GM23338 (cell line): Measurements from ENCODE around the gene PTK6. TPM values are rescaled to one million over a fixed set of nuclear protein-coding genes. Genes with fewer than 3 reads are reported as not detected.

Experiments
- ATAC-seq: fragments of 200-7000 bp; cut with Tn5 transposase; 3 replicates; pipeline ENCODE4 v1.9.1; 2020
- DNase-seq: peaks from one replicate; pipeline ENCODE4 v3.0.0-alpha.2; 2015; ENCODE audit warnings: low spot score
- H2AFZ ChIP-seq: fragments of 200-600 bp; sonication (generic); 2 replicates; pipeline ENCODE4 v1.8.0; 2016; ENCODE audit warnings: antibody characterized with exemption, mild to moderate bottlenecking, moderate library complexity
- H3F3A ChIP-seq: fragments of 200-600 bp; sonication (generic); replicated peaks from 2 replicates; pipeline ENCODE4 v1.8.0; 2017; ENCODE audit warnings: antibody characterized with exemption, mixed run types, low read depth
- H3K27ac ChIP-seq: fragments of 200-600 bp; sonication (generic); 2 replicates; pipeline ENCODE4 v1.6.1; 2016; ENCODE audit warnings: low read depth
- H3K27me3 ChIP-seq: fragments of 200-600 bp; sonication (generic); 2 replicates; pipeline ENCODE4 v1.8.0; 2016; ENCODE audit warnings: mild to moderate bottlenecking, mixed run types, moderate library complexity; ENCODE audit not compliant: insufficient read depth
- H3K36me3 ChIP-seq: fragments of 200-600 bp; sonication (generic); 2 replicates; pipeline ENCODE4 v1.8.0; 2016; ENCODE audit warnings: mild to moderate bottlenecking; ENCODE audit not compliant: insufficient read depth
- H3K4me1 ChIP-seq: fragments of 200-600 bp; sonication (generic); 2 replicates; pipeline ENCODE4 v1.8.0; 2016; ENCODE audit warnings: mild to moderate bottlenecking, moderate library complexity; ENCODE audit not compliant: insufficient read depth
- H3K4me2 ChIP-seq: fragments of 200-600 bp; sonication (generic); 2 replicates; pipeline ENCODE4 v1.7.1; 2017; ENCODE audit warnings: mixed run types
- H3K4me3 ChIP-seq: fragments of 200-600 bp; sonication (generic); 2 replicates; pipeline ENCODE4 v1.6.1; 2016; ENCODE audit warnings: mixed run types
- H3K79me2 ChIP-seq: fragments of 200-600 bp; sonication (generic); replicated peaks from 2 replicates; pipeline ENCODE4 v1.8.0; 2017; ENCODE audit warnings: mild to moderate bottlenecking; ENCODE audit not compliant: insufficient read depth
- H3K9me2 ChIP-seq: fragments of 200-600 bp; sonication (generic); 2 replicates; pipeline ENCODE4 v1.8.0; 2017; ENCODE audit not compliant: insufficient read depth
- H4K20me1 ChIP-seq: fragments of 200-600 bp; sonication (generic); replicated peaks from 2 replicates; pipeline ENCODE4 v1.8.0; 2017; ENCODE audit warnings: mild to moderate bottlenecking; ENCODE audit not compliant: insufficient read depth
- H3K27ac Mint-ChIP-seq: 2 replicates; pipeline ENCODE4 v1.8.0; 2020; ENCODE audit warnings: inconsistent platforms, mild to moderate bottlenecking, moderate library complexity, mixed read lengths
- H3K27me3 Mint-ChIP-seq: 3 replicates; pipeline ENCODE4 v1.8.0; 2022; ENCODE audit warnings: low read depth, mild to moderate bottlenecking, moderate library complexity, mixed read lengths, inconsistent platforms; ENCODE audit not compliant: insufficient read depth, poor library complexity
- H3K36me3 Mint-ChIP-seq: 3 replicates; pipeline ENCODE4 v1.8.0; 2021; ENCODE audit warnings: low read depth, mild to moderate bottlenecking, inconsistent platforms, moderate library complexity, mixed read lengths
- H3K4me1 Mint-ChIP-seq: 3 replicates; pipeline ENCODE4 v1.8.0; 2020; ENCODE audit warnings: mild to moderate bottlenecking, inconsistent platforms, mixed read lengths
- H3K4me3 Mint-ChIP-seq: 3 replicates; pipeline ENCODE4 v1.8.0; 2021; ENCODE audit warnings: moderate library complexity, mild to moderate bottlenecking, inconsistent platforms, mixed read lengths
- H3K9me3 Mint-ChIP-seq: 3 replicates; pipeline ENCODE4 v1.8.0; 2020; ENCODE audit warnings: moderate library complexity, mild to moderate bottlenecking, inconsistent platforms, mixed read lengths
- CREB1 ChIP-seq: fragments of 250-450 bp; sonication (Bioruptor Pico); IDR thresholded peaks from 2 replicates; pipeline ENCODE4 v1.5.0; 2020; ENCODE audit warnings: low read depth, mild to moderate bottlenecking, moderate library complexity
- EZH2 ChIP-seq: fragments of 200-600 bp; sonication (generic); IDR thresholded peaks from one replicate; pipeline ENCODE4 v1.8.0; 2017; ENCODE audit warnings: antibody characterized with exemption, mild to moderate bottlenecking, low read depth; ENCODE audit not compliant: unreplicated experiment
- EZH2phosphoT487 ChIP-seq: fragments of 200-600 bp; sonication (generic); IDR thresholded peaks from one replicate; pipeline ENCODE4 v1.8.1; 2018; ENCODE audit warnings: antibody characterized with exemption; ENCODE audit not compliant: unreplicated experiment
- JUNB ChIP-seq: IDR thresholded peaks from one replicate; pipeline ENCODE4 v1.6.1; 2016; ENCODE audit warnings: antibody characterized with exemption; ENCODE audit not compliant: unreplicated experiment
- NANOG ChIP-seq: IDR thresholded peaks from 2 replicates; pipeline ENCODE4 v1.6.1; 2016; ENCODE audit warnings: antibody characterized with exemption, borderline replicate concordance
- POLR2AphosphoS5 ChIP-seq: IDR thresholded peaks from 2 replicates; pipeline ENCODE4 v1.6.1; 2016; ENCODE audit warnings: antibody characterized with exemption, low read depth
- STAT1 ChIP-seq: IDR thresholded peaks from one replicate; pipeline ENCODE4 v1.6.1; 2016; ENCODE audit warnings: antibody characterized with exemption; ENCODE audit not compliant: unreplicated experiment
- ZNF114 ChIP-seq: fragments of 250-450 bp; sonication (Bioruptor Pico); IDR thresholded peaks from 2 replicates; pipeline ENCODE4 v1.5.0; 2020; ENCODE audit warnings: mild to moderate bottlenecking, moderate library complexity
- ZNF331 ChIP-seq: fragments of 250-450 bp; sonication (Bioruptor Pico); IDR thresholded peaks from 2 replicates; pipeline ENCODE4 v1.5.0; 2020; ENCODE audit warnings: low read depth, mild to moderate bottlenecking, moderate library complexity
- polyA plus RNA-seq: library from polyadenylated mRNA; unstranded; fragments of >200 nt; fragmentation: Nextera tagmentation; extraction: Ambion mirVana; gene quantifications from 2 replicates; pipeline ENCODE4 v1.2.1, GENCODE V29; 2016
- total RNA-seq: library from RNA; depleted of rRNA; stranded (reverse); fragments of >200 nt; shearing (Covaris generic); gene quantifications from 2 replicates; pipeline ENCODE4 v1.2.3, GENCODE V29; 2014
- TF ChIP-seq, protein P1 (sequence below), 2 experiments: fragments of 200-600 bp in 1 of 2; sonication (generic) in 1 of 2; conservative IDR thresholded peaks; 2 replicates each; pipeline versions ENCODE4 v1.5.1 to v1.6.1; 2016 to 2017; ENCODE audit warnings: antibody characterized with exemption in 2 of 2, low read depth in 2 of 2, mild to moderate bottlenecking in 2 of 2, moderate library complexity in 1 of 2
- TF ChIP-seq, protein P2 (sequence below): IDR thresholded peaks from 2 replicates; pipeline ENCODE4 v1.6.1; 2016; ENCODE audit warnings: antibody characterized with exemption
- TF ChIP-seq, protein P3 (sequence below): fragments of 250-450 bp; sonication (Bioruptor Pico); IDR thresholded peaks from 2 replicates; pipeline ENCODE4 v1.5.0; 2020; ENCODE audit warnings: mild to moderate bottlenecking, moderate library complexity

PTK6 gene
- total and polyA plus RNA-seq, 2 experiments from 2014 or later = 0.28 TPM; not detected in 1

- no peaks in the 10 kb centered on the region for H3K79me2 ChIP-seq
- Mint-ChIP-seq H3K36me3 (no peaks in the 10 kb centered on the region), H3K4me3 (peak overlapping the region; percentile 57), H3K4me1 (peaks cover 5% of the 10 kb centered on the region; the same call in 2 of the 3 replicates), H3K9me3 (0 out of 3 replicates have a peak, but pooled peaks cover 5% of the 10 kb centered on the region), H3K27ac (no peak overlapping the region), H3K27me3 (peaks cover 28% of the 10 kb centered on the region)
- peaks cover 20% of the 10 kb centered on the region for H3K4me1 ChIP-seq
- 0 out of 2 replicates have a peak overlapping the region, but pooled peaks have one; percentile 66 for H2AFZ ChIP-seq
- DNase-seq = no peak
- H4K20me1 ChIP-seq = no peaks in the 10 kb centered on the region
- H3F3A ChIP-seq = no peaks in the 10 kb centered on the region
- TF ChIP-seq JUNB = no peak
- no peak for TF ChIP-seq ZNF331
- no peak for TF ChIP-seq NANOG
- TF ChIP-seq, protein P1, sequence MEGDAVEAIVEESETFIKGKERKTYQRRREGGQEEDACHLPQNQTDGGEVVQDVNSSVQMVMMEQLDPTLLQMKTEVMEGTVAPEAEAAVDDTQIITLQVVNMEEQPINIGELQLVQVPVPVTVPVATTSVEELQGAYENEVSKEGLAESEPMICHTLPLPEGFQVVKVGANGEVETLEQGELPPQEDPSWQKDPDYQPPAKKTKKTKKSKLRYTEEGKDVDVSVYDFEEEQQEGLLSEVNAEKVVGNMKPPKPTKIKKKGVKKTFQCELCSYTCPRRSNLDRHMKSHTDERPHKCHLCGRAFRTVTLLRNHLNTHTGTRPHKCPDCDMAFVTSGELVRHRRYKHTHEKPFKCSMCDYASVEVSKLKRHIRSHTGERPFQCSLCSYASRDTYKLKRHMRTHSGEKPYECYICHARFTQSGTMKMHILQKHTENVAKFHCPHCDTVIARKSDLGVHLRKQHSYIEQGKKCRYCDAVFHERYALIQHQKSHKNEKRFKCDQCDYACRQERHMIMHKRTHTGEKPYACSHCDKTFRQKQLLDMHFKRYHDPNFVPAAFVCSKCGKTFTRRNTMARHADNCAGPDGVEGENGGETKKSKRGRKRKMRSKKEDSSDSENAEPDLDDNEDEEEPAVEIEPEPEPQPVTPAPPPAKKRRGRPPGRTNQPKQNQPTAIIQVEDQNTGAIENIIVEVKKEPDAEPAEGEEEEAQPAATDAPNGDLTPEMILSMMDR (conservative IDR thresholded peaks at IDR 0.05; ENCODE audit: low read depth in 2 of 2) = no peak
- no peak for TF ChIP-seq EZH2
- TF ChIP-seq STAT1 = no peak
- no peak for TF ChIP-seq EZH2phosphoT487
- TF ChIP-seq CREB1 (CRISPR knock-in tag) = no peak
- TF ChIP-seq, protein P2, sequence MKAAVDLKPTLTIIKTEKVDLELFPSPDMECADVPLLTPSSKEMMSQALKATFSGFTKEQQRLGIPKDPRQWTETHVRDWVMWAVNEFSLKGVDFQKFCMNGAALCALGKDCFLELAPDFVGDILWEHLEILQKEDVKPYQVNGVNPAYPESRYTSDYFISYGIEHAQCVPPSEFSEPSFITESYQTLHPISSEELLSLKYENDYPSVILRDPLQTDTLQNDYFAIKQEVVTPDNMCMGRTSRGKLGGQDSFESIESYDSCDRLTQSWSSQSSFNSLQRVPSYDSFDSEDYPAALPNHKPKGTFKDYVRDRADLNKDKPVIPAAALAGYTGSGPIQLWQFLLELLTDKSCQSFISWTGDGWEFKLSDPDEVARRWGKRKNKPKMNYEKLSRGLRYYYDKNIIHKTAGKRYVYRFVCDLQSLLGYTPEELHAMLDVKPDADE = no peak
- TF ChIP-seq ZNF114 (CRISPR knock-in tag) = no peak
- TF ChIP-seq POLR2AphosphoS5 = no peak
- TF ChIP-seq, protein P3, sequence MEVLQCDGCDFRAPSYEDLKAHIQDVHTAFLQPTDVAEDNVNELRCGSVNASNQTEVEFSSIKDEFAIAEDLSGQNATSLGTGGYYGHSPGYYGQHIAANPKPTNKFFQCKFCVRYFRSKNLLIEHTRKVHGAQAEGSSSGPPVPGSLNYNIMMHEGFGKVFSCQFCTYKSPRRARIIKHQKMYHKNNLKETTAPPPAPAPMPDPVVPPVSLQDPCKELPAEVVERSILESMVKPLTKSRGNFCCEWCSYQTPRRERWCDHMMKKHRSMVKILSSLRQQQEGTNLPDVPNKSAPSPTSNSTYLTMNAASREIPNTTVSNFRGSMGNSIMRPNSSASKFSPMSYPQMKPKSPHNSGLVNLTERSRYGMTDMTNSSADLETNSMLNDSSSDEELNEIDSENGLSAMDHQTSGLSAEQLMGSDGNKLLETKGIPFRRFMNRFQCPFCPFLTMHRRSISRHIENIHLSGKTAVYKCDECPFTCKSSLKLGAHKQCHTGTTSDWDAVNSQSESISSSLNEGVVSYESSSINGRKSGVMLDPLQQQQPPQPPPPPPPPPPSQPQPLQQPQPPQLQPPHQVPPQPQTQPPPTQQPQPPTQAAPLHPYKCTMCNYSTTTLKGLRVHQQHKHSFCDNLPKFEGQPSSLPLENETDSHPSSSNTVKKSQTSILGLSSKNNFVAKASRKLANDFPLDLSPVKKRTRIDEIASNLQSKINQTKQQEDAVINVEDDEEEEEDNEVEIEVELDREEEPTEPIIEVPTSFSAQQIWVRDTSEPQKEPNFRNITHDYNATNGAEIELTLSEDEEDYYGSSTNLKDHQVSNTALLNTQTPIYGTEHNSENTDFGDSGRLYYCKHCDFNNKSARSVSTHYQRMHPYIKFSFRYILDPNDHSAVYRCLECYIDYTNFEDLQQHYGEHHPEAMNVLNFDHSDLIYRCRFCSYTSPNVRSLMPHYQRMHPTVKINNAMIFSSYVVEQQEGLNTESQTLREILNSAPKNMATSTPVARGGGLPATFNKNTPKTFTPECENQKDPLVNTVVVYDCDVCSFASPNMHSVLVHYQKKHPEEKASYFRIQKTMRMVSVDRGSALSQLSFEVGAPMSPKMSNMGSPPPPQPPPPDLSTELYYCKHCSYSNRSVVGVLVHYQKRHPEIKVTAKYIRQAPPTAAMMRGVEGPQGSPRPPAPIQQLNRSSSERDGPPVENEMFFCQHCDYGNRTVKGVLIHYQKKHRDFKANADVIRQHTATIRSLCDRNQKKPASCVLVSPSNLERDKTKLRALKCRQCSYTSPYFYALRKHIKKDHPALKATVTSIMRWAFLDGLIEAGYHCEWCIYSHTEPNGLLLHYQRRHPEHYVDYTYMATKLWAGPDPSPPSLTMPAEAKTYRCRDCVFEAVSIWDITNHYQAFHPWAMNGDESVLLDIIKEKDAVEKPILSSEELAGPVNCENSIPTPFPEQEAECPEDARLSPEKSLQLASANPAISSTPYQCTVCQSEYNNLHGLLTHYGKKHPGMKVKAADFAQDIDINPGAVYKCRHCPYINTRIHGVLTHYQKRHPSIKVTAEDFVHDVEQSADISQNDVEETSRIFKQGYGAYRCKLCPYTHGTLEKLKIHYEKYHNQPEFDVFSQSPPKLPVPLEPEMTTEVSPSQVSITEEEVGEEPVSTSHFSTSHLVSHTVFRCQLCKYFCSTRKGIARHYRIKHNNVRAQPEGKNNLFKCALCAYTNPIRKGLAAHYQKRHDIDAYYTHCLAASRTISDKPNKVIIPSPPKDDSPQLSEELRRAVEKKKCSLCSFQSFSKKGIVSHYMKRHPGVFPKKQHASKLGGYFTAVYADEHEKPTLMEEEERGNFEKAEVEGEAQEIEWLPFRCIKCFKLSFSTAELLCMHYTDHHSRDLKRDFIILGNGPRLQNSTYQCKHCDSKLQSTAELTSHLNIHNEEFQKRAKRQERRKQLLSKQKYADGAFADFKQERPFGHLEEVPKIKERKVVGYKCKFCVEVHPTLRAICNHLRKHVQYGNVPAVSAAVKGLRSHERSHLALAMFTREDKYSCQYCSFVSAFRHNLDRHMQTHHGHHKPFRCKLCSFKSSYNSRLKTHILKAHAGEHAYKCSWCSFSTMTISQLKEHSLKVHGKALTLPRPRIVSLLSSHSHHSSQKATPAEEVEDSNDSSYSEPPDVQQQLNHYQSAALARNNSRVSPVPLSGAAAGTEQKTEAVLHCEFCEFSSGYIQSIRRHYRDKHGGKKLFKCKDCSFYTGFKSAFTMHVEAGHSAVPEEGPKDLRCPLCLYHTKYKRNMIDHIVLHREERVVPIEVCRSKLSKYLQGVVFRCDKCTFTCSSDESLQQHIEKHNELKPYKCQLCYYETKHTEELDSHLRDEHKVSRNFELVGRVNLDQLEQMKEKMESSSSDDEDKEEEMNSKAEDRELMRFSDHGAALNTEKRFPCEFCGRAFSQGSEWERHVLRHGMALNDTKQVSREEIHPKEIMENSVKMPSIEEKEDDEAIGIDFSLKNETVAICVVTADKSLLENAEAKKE (CRISPR knock-in tag) = no peak
- H3K4me2 ChIP-seq = peak overlapping the region; percentile 80
- H3K27ac ChIP-seq = no peak overlapping the region
- H3K36me3 ChIP-seq = no peaks in the 10 kb centered on the region
- peak overlapping the region; percentile 56 for H3K4me3 ChIP-seq
- ATAC-seq = peak; percentile 9; the same call in 2 of the 3 replicates
- no peaks in the 10 kb centered on the region for H3K9me2 ChIP-seq
- peaks cover 36% of the 10 kb centered on the region for H3K27me3 ChIP-seq
These were observed 37.7 kb downstream of the PTK6 start for GRCh38 chr20:63499338-63499969.
